IMR-90 (cell line): ENCODE data around the gene SDHC. TPM values are rescaled to one million over a fixed set of nuclear protein-coding genes. Genes with fewer than 3 reads are reported as not detected.

ENCODE experiments used
- ATAC-seq: fragments of 200-7000 bp; cut with Tn5 transposase; 2 replicates; pipeline ENCODE4 v1.9.1; 2020; ENCODE audit warnings: low read depth, mild to moderate bottlenecking, moderate library complexity
- BruUV-seq: library from RNA; stranded (reverse); fragments of 400-500 nt; replicated peaks from 2 replicates; lab custom pipeline; 2021; lab: Mats Ljungman, UMichigan
- CTCF ChIA-PET: fragments of 300-600 bp; formaldehyde crosslinking; extraction: SDS; loops from one replicate; lab custom pipeline; 2021; ENCODE audit warnings: antibody characterized with exemption; lab: Yijun Ruan, JAX
- POLR2A ChIA-PET: fragments of 300-600 bp; sonication (Branson Sonifier 250); formaldehyde crosslinking; loops from one replicate; lab custom pipeline; 2022; ENCODE audit warnings: antibody characterized with exemption; ENCODE audit not compliant: unreplicated experiment; lab: Charles Lee
- DNase-seq: peaks from one replicate; pipeline ENCODE4 v3.0.0; 2013
- H2AFZ ChIP-seq: replicated peaks from 2 replicates; pipeline ENCODE3; 2013; ENCODE audit warnings: low read length, mild to moderate bottlenecking; ENCODE audit not compliant: poor library complexity
- H2AK5ac ChIP-seq: 2 replicates; pipeline ENCODE4 v1.6.1; 2013; ENCODE audit warnings: low read depth, low read length, inconsistent platforms
- H2AK9ac ChIP-seq: replicated peaks from 2 replicates; pipeline ENCODE3; 2013; ENCODE audit warnings: mild to moderate bottlenecking, low read depth, low read length, moderate library complexity; ENCODE audit not compliant: poor library complexity
- H2BK120ac ChIP-seq: 2 replicates; pipeline ENCODE4 v1.6.1; 2013; ENCODE audit warnings: low read depth, low read length, inconsistent platforms
- H2BK15ac ChIP-seq: 3 replicates; pipeline ENCODE4 v1.6.1; 2013; ENCODE audit warnings: low read depth, low read length, inconsistent platforms
- H2BK20ac ChIP-seq: 2 replicates; pipeline ENCODE4 v1.6.1; 2013; ENCODE audit warnings: low read depth, mild to moderate bottlenecking, inconsistent platforms, low read length, moderate library complexity
- H2BK5ac ChIP-seq: 2 replicates; pipeline ENCODE4 v1.6.1; 2013; ENCODE audit warnings: mild to moderate bottlenecking, low read depth, low read length, inconsistent platforms; ENCODE audit not compliant: poor library complexity, severe bottlenecking
- H3K14ac ChIP-seq: replicated peaks from 2 replicates; pipeline ENCODE4 v1.6.1; 2013; ENCODE audit warnings: low read depth, low read length, inconsistent platforms
- H3K18ac ChIP-seq: 2 replicates; pipeline ENCODE4 v1.6.1; 2013; ENCODE audit warnings: low read depth, low read length, control low read depth
- H3K23ac ChIP-seq: 2 replicates; pipeline ENCODE4 v1.6.1; 2013; ENCODE audit warnings: low read depth, low read length, inconsistent platforms
- H3K27ac ChIP-seq: 2 replicates; pipeline ENCODE4 v1.5.1; 2013; ENCODE audit warnings: mild to moderate bottlenecking, control low read depth, low read length; ENCODE audit not compliant: insufficient read depth
- H3K27me3 ChIP-seq: 2 replicates; pipeline ENCODE4 v1.6.1; 2013; ENCODE audit warnings: low read length; ENCODE audit not compliant: control insufficient read depth, insufficient read depth
- H3K36me3 ChIP-seq: 2 replicates; pipeline ENCODE4 v1.6.1; 2013; ENCODE audit warnings: low read length, mixed read lengths; ENCODE audit not compliant: control insufficient read depth, insufficient read depth
- H3K4ac ChIP-seq: 2 replicates; pipeline ENCODE4 v1.6.1; 2013; ENCODE audit warnings: low read depth, low read length, inconsistent platforms
- H3K4me1 ChIP-seq: 2 replicates; pipeline ENCODE4 v1.6.1; 2013; ENCODE audit warnings: low read length, mixed read lengths; ENCODE audit not compliant: control insufficient read depth, insufficient read depth
- H3K4me2 ChIP-seq: 2 replicates; pipeline ENCODE4 v1.6.1; 2013; ENCODE audit warnings: low read depth, mild to moderate bottlenecking, control low read depth, low read length, moderate library complexity
- H3K4me3 ChIP-seq: 2 replicates; pipeline ENCODE4 v1.5.1; 2013; ENCODE audit warnings: low read depth, mild to moderate bottlenecking, control low read depth, low read length, moderate library complexity; ENCODE audit not compliant: insufficient read depth
- H3K56ac ChIP-seq: 2 replicates; pipeline ENCODE4 v1.6.1; 2013; ENCODE audit warnings: low read length, inconsistent platforms; ENCODE audit not compliant: insufficient read depth; ENCODE audit errors: extremely low read depth
- H3K79me1 ChIP-seq, 2 experiments: 2 replicates each; pipeline ENCODE4 v1.6.1; 2013; ENCODE audit warnings: low read length in 2 of 2, inconsistent platforms in 1 of 2, low read depth in 1 of 2
- H3K9ac ChIP-seq: 2 replicates; pipeline ENCODE4 v1.6.1; 2013; ENCODE audit warnings: low read depth, low read length, control low read depth
- H3K9me1 ChIP-seq: 2 replicates; pipeline ENCODE4 v1.6.1; 2013; ENCODE audit warnings: low read length, inconsistent platforms; ENCODE audit not compliant: insufficient read depth
- H3K9me3 ChIP-seq: 2 replicates; pipeline ENCODE4 v1.6.1; 2013; ENCODE audit warnings: low read length; ENCODE audit not compliant: control insufficient read depth, insufficient read depth
- H4K20me1 ChIP-seq: 2 replicates; pipeline ENCODE4 v1.6.1; 2013; ENCODE audit warnings: low read length, inconsistent platforms; ENCODE audit not compliant: insufficient read depth
- H4K5ac ChIP-seq: 2 replicates; pipeline ENCODE4 v1.6.1; 2013; ENCODE audit warnings: mild to moderate bottlenecking, low read depth, low read length, control low read depth
- H4K8ac ChIP-seq, 2 experiments: 2 replicates each; pipeline ENCODE4 v1.6.1; 2013; ENCODE audit warnings: low read depth in 2 of 2, low read length in 2 of 2, control low read depth in 1 of 2, inconsistent platforms in 1 of 2
- H4K91ac ChIP-seq: 2 replicates; pipeline ENCODE4 v1.6.1; 2013; ENCODE audit warnings: low read depth, low read length, inconsistent platforms; ENCODE audit not compliant: insufficient read depth
- BHLHE40 ChIP-seq: fragments of 150-350 bp; IDR thresholded peaks from 2 replicates; pipeline ENCODE4 v1.6.1; 2016; ENCODE audit warnings: mild to moderate bottlenecking, low read depth, low read length
- CHD1 ChIP-seq: IDR thresholded peaks from 2 replicates; pipeline ENCODE4 v1.6.1; 2012; ENCODE audit warnings: low read depth, low read length, improper control_type of control experiment
- MAFK ChIP-seq: IDR thresholded peaks from 2 replicates; pipeline ENCODE4 v1.6.1; 2012; ENCODE audit warnings: low read depth, low read length, improper control_type of control experiment
- MAZ ChIP-seq: IDR thresholded peaks from 2 replicates; pipeline ENCODE4 v1.6.1; 2012; ENCODE audit warnings: low read depth, mild to moderate bottlenecking, low read length, improper control_type of control experiment, moderate library complexity, borderline replicate concordance
- MXI1 ChIP-seq: IDR thresholded peaks from 2 replicates; pipeline ENCODE4 v1.6.1; 2012; ENCODE audit warnings: low read depth, mild to moderate bottlenecking, low read length, moderate library complexity, borderline replicate concordance
- RAD21 ChIP-seq: IDR thresholded peaks from 2 replicates; pipeline ENCODE4 v1.6.1; 2012; ENCODE audit warnings: low read length, improper control_type of control experiment
- RCOR1 ChIP-seq: IDR thresholded peaks from 2 replicates; pipeline ENCODE4 v1.6.1; 2012; ENCODE audit warnings: mild to moderate bottlenecking, low read length, improper control_type of control experiment; ENCODE audit not compliant: insufficient replicate concordance
- RFX5 ChIP-seq: IDR thresholded peaks from 2 replicates; pipeline ENCODE4 v1.8.0; 2012; ENCODE audit warnings: low read depth, mild to moderate bottlenecking, low read length, moderate library complexity
- SMC3 ChIP-seq: fragments of 150-350 bp; IDR thresholded peaks from 2 replicates; pipeline ENCODE4 v1.6.1; 2016; ENCODE audit warnings: low read depth, mild to moderate bottlenecking, antibody characterized with exemption, low read length, moderate library complexity
- WGBS, 2 experiments: methylation state at CpG; one replicate each; pipeline versions ENCODE4 v1.1.5 to v1.1.7; 2013; ENCODE audit warnings: missing lambda C conversion rate in 2 of 2; ENCODE audit not compliant: insufficient read length in 1 of 2; ENCODE audit errors: extremely low coverage in 2 of 2; 5-methylcytosine and 5-hydroxymethylcytosine counted together
- dilution Hi-C: fragments of 300-500 bp; cut with HindIII; formaldehyde crosslinking; loops from one replicate; pipeline ENCODE4 v1.14.3; 2018; ENCODE audit warnings: low sequenced_read_pairs; ENCODE audit not compliant: unreplicated experiment
- in situ Hi-C: fragments of 300-500 bp; cut with MboI; formaldehyde crosslinking; loops from 3 replicates; pipeline ENCODE4 v1.14.3; 2019; ENCODE audit warnings: low sequenced_read_pairs, inconsistent platforms, mixed read lengths
- intact Hi-C: fragments of 100-400 bp; cut with micrococcal nuclease; formaldehyde crosslinking; loops from 2 replicates; pipeline ENCODE4 v1.10.0; 2022
- polyA plus RNA-seq, 3 experiments: library from polyadenylated mRNA; depleted of rRNA; stranded (reverse); fragments of >200 nt; gene quantifications; 2 replicates each; pipeline ENCODE4 v1.2.3, GENCODE V29; 2012; ENCODE audit warnings: low replicate concordance in 1 of 3
- total RNA-seq: library from RNA; depleted of rRNA; stranded (reverse); fragments of >200 nt; gene quantifications from 2 replicates; pipeline ENCODE4 v1.2.3, GENCODE V29; 2012
- TF ChIP-seq, protein P1 (sequence below): fragments of 150-350 bp; IDR thresholded peaks from 2 replicates; pipeline ENCODE4 v1.6.1; 2016; ENCODE audit warnings: low read depth, mild to moderate bottlenecking, low read length, moderate library complexity, borderline replicate concordance
- TF ChIP-seq, protein P2 (sequence below): fragments of 150-350 bp; IDR thresholded peaks from 2 replicates; pipeline ENCODE4 v1.6.1; 2017; ENCODE audit warnings: mild to moderate bottlenecking, antibody characterized with exemption, low read length, low read depth
- TF ChIP-seq, protein P3 (sequence below): conservative IDR thresholded peaks from 2 replicates; pipeline ENCODE4 v1.5.1; 2012; ENCODE audit warnings: mild to moderate bottlenecking, low read depth, low read length, improper control_type of control experiment

SDHC gene
- total and polyA plus RNA-seq, 2 of the 4 experiments (the other 2 are of a cell fraction) = 158 to 235 TPM

GRCh38 chr1:161304927-161305866, 9.0 kb upstream of the SDHC start:
- no peak overlapping the region for H2BK15ac ChIP-seq
- ATAC-seq (peak; percentile 26; the same call in 1 of the 2 replicates), DNase-seq (no peak)
- H3K79me1 ChIP-seq = no peaks in the 10 kb centered on the region; a peak in 1 of 4 replicates
- no peak overlapping the region for H2AFZ ChIP-seq
- peak overlapping the region; percentile 51 for H4K91ac ChIP-seq
- H3K14ac ChIP-seq = no peak overlapping the region
- H2AK5ac ChIP-seq = 0 out of 2 replicates have a peak overlapping the region, but pooled peaks have one; percentile 45
- dilution Hi-C loops = no loop called here
- intact Hi-C loops = no loop called here
- H3K27me3 ChIP-seq = peaks cover 5% of the 10 kb centered on the region; the same call in 1 of the 2 replicates
- H3K27ac ChIP-seq = no peak overlapping the region
- H4K20me1 ChIP-seq = no peaks in the 10 kb centered on the region
- peak overlapping the region; percentile 59; the same call in 1 of the 2 replicates for H3K4ac ChIP-seq
- H3K23ac ChIP-seq = no peak overlapping the region
- no peak overlapping the region for H3K56ac ChIP-seq
- no peaks in the 10 kb centered on the region for H3K36me3 ChIP-seq
- H3K4me3 ChIP-seq = peak overlapping the region; percentile 46
- in situ Hi-C loops = no loop called here
- H3K4me1 ChIP-seq = peaks cover 10% of the 10 kb centered on the region; the same call in 1 of the 2 replicates
- peak overlapping the region; percentile 82 to 98; a peak in 2 of 4 replicates for H4K8ac ChIP-seq
- CTCF ChIA-PET = no interaction called here
- H3K9me3 ChIP-seq = no peaks in the 10 kb centered on the region
- no CpG with 5 or more reads among the region's 17 CpGs for WGBS, 2 experiments
- H2BK20ac ChIP-seq = no peak overlapping the region
- peak overlapping the region; percentile 71; the same call in 1 of the 2 replicates for H3K4me2 ChIP-seq
- peaks cover 7% of the 10 kb centered on the region; the same call in 1 of the 2 replicates for H3K9me1 ChIP-seq
- BruUV-seq = no TSS peak
- H2BK120ac ChIP-seq = no peak overlapping the region
- no peak overlapping the region for H2BK5ac ChIP-seq
- no peak overlapping the region; the same call in 1 of the 2 replicates for H3K18ac ChIP-seq
- peak overlapping the region; percentile 39; the same call in 1 of the 2 replicates for H4K5ac ChIP-seq
- H3K9ac ChIP-seq = peak overlapping the region; percentile 37
- peak overlapping the region; percentile 71 for H2AK9ac ChIP-seq
- POLR2A ChIA-PET = no interaction called here
- TF ChIP-seq RAD21 = no peak
- TF ChIP-seq BHLHE40 = no peak
- no peak for TF ChIP-seq CHD1
- no peak for TF ChIP-seq MAZ
- no peak for TF ChIP-seq SMC3
- TF ChIP-seq, protein P1, sequence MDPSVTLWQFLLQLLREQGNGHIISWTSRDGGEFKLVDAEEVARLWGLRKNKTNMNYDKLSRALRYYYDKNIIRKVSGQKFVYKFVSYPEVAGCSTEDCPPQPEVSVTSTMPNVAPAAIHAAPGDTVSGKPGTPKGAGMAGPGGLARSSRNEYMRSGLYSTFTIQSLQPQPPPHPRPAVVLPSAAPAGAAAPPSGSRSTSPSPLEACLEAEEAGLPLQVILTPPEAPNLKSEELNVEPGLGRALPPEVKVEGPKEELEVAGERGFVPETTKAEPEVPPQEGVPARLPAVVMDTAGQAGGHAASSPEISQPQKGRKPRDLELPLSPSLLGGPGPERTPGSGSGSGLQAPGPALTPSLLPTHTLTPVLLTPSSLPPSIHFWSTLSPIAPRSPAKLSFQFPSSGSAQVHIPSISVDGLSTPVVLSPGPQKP = no peak
- TF ChIP-seq, protein P2, sequence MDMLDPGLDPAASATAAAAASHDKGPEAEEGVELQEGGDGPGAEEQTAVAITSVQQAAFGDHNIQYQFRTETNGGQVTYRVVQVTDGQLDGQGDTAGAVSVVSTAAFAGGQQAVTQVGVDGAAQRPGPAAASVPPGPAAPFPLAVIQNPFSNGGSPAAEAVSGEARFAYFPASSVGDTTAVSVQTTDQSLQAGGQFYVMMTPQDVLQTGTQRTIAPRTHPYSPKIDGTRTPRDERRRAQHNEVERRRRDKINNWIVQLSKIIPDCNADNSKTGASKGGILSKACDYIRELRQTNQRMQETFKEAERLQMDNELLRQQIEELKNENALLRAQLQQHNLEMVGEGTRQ = no peak
- TF ChIP-seq MAFK = no peak
- TF ChIP-seq MXI1 = no peak
- TF ChIP-seq, protein P3, sequence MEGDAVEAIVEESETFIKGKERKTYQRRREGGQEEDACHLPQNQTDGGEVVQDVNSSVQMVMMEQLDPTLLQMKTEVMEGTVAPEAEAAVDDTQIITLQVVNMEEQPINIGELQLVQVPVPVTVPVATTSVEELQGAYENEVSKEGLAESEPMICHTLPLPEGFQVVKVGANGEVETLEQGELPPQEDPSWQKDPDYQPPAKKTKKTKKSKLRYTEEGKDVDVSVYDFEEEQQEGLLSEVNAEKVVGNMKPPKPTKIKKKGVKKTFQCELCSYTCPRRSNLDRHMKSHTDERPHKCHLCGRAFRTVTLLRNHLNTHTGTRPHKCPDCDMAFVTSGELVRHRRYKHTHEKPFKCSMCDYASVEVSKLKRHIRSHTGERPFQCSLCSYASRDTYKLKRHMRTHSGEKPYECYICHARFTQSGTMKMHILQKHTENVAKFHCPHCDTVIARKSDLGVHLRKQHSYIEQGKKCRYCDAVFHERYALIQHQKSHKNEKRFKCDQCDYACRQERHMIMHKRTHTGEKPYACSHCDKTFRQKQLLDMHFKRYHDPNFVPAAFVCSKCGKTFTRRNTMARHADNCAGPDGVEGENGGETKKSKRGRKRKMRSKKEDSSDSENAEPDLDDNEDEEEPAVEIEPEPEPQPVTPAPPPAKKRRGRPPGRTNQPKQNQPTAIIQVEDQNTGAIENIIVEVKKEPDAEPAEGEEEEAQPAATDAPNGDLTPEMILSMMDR = no peak
- no peak for TF ChIP-seq RCOR1
- TF ChIP-seq RFX5 = no peak
